Measurements from ENCODE around the gene GUCA1A.
"Not testable (repeated sequence)": the region's sequence is repeated elsewhere in the genome, so short reads cannot be mapped to it uniquely, and the experiment has no call there.

Gene GUCA1A

DNA sequence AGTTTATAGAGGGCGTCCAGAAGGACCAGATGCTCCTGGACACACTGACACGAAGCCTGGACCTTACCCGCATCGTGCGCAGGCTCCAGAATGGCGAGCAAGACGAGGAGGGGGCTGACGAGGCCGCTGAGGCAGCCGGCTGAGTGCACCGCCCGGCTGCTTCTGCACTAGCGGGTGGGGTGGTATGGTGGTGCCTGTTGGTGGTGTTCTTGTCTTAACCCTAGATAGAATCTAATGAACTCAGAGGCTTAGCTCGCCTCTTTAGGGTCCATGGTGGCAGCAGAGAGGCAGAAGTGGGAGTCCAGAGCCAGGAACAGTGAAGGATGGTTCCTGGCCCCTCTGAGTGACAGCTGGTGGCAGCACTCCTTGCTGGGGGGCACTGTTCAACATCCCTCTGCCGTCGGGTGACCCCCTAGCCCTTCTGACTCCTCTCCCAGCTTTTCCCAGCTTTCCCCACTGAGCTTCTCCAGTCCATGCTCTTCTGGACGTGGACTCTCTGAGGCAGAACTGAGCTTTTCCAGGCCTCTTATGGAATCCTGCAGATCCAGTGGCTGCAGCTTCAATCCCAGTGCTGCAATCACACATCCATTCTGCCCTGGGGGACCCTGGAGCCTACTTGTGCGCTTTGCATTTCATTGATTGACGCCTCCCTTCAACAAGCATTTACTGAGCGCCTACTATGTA, 6.2 kb downstream of the GUCA1A start:
- DNase-seq: no peak

DNA sequence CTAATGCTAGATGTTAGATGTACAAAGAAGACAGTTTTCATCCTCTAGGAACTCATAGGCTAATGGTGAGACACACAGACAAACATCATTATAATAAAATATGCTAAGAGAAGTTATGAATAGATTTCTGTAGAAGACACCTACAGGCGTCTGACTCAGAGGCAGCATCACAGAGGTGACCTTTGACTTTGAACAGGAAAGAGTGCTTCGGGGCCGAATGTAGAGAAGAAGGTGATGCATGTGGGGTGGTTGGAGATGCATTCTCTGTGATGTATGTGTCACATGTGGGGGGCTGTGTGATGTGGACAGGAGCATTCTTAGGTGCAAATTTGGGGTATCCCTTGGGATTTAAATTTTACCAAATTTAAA, 6.8 kb downstream of the GUCA1A start:
- DNase-seq: no peak

DNA sequence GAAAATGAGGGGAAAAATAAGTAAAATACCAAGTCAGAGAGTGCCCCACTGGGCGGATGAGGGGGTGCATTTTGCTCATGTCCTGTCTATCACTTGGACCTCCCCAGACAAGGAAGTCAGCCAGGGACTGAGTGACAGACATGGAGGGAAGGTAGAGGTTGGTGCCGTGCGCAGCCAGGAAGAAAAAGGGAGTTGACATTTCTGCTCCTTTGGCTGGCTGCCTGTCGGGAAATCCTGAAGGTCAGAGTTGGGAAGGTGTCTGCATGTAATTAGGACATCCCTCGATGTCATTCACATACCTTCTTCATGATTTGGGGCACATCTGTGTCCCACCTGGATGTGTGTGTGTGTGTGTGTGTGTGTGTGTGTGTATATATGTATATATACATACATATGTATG, 8.9 kb downstream of the GUCA1A start:
- DNase-seq: no peak

DNA sequence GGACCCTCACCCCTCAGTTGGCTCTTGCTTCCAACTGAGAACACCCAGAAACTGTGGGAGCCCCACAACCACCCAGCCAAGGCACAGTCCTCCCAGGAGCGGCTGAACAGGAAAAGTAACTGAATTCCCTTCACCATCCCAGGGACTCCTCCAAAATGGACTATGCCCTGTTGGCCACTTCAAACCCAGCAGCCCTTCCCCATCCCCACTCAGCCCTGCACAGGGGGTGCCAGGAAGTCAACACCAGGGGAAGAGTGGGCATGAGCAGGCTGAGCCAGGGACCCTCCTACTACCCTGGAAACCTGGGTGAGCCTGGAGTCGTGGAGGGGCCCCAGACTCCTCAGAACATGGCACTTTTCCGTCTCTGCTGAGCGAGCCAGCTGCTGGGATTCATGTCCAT, 11.3 kb downstream of the GUCA1A start:
- no peak for DNase-seq

DNA sequence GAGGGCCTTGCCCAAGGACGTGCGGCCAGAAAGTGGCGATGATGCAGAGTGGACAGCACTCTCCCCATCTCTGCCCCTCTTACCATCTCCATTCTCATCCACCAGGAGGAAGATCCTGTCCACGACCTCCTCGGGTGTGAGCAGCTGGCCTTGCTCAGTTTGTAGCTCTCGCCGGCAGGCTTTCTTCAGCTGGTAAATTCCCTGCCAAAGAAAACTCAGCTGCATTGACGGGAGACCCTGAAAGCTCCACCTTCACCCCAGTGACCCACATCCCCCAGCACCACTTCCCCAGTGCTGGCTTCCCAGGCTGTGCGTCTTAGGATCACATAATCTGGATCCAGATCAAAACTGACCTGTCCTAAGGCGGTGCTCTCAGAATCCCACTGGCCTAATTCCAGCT, 12.4 kb downstream of the GUCA1A start:
- DNase-seq: no peak

DNA sequence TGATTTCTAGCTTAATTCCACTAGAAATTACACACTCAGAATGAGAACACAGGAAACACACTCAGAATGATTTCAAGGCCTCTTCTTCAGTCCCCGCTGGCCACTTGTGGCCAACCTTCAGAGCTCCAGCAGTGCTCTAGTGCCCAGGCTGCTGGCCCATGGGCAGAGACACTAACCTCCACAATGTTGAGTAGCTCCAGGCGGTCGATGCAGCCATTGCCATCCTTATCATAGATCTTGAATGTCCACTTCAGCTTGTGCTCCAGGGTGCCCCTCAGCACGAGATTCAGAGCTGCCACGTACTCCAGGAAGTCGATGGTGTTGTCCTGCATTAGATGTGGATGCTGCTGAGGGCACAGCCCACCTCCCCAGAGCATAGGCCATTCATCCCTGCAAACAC, 15.2 kb downstream of the GUCA1A start:
- DNase-seq: no peak

DNA sequence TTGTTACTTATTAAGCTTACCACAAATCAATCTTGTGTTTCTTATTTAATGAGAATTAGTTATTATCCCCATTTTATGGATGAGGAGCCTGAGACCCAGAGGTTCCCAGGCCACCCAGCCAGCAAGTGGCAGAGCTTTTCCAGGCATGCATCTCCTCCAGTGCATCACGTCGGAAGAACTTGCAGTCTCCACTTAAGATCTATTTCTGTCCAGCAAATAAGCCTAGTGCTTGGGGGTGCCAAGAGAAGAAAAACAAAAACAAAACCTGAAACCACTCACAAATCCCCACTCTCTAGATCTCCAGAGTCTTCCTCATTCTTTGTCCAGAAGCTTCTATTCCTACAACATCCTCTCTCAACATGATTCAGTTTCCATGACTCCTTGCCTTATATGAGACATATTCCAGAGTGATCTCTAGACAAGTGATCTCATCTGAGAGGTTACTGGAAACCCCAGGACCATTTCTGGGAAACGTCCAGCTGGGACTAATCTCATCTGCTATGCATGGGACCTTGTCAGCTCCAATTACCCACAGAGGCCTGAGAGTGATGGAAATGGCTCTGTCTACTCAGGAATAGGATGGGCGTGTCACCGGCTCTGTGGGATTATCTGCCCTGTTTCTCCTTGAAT, 17.5 kb downstream of the GUCA1A start:
- no peak for DNase-seq

DNA sequence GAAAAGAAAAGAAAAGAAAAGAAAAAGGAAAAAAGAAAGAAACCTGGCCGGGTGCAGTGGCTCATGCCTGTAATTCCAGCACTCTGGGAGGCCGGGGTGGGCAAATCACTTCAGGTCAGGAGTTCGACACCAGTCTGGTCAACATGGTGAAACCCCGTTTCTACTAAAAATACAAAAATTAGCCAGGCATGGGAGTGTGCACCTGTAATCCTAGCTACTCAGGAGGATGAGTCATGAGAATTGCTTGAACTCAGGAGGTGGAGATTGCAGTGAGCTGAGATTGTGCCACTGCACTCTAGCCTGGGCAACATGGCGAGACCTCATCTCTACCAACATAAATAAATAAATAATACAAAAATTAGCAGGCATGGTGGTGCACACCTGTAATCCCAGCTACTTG, 19.2 kb downstream of the GUCA1A start:
- not testable (repeated sequence) for DNase-seq

DNA sequence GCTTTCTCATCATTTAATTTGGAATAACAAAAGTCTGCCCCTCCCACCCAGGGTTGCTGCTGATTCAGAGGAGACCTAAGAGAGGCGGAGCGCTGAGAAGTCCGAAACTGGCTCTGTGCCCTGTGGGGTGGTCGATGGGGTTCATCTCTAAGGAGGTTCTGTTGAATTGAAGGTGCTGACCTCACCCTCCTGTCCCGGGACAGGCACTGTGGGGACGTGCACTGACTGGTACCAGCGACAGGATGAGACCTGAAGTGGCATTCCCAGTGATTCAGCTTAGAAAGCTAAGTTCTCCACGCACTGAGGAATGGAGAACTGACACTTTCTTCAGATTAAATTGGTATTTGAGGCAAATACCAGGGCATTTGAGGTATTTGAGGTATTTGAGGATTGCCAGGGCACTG, 20.3 kb downstream of the GUCA1A start:
- DNase-seq: no peak

DNA sequence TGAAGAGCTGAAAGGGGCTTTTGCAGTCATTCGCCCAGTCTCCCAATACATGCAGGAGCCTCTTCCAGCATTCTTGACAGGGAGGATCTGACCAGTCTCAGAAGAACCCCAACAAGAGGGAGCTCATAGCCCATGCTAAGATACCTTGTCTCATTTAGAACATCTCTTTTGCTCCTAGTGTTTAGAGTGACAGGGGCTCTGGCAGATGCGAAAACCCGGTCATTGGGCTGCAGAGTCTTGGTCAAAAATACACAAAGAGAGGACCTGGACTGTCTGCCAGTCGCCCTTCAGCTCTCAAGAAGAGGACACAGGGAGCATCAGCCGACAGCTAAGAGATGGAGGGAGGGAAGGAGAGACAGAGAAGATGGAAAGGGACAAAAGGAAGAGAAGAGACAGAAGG, 20.9 kb downstream of the GUCA1A start:
- DNase-seq: no peak

DNA sequence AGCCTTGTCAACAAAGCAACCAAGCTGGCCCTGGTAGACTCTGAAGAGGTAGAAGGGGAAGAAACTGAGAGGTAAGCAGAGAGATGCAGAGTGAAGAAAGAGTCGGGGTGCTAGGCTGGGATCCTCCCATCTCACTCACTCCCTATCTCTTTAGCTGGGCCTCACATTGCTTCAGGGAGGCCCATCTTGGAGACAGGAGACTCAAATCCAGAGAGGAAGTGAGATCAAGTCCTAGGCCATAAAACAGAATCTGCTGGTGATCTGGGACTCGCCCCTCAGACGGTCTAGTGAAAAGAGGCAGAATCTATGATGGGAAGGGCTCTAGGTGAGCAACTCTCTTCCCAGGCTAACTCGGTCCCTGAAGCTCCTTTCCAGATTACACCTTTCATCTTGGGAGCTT, 22.3 kb downstream of the GUCA1A start:
- DNase-seq: no peak

DNA sequence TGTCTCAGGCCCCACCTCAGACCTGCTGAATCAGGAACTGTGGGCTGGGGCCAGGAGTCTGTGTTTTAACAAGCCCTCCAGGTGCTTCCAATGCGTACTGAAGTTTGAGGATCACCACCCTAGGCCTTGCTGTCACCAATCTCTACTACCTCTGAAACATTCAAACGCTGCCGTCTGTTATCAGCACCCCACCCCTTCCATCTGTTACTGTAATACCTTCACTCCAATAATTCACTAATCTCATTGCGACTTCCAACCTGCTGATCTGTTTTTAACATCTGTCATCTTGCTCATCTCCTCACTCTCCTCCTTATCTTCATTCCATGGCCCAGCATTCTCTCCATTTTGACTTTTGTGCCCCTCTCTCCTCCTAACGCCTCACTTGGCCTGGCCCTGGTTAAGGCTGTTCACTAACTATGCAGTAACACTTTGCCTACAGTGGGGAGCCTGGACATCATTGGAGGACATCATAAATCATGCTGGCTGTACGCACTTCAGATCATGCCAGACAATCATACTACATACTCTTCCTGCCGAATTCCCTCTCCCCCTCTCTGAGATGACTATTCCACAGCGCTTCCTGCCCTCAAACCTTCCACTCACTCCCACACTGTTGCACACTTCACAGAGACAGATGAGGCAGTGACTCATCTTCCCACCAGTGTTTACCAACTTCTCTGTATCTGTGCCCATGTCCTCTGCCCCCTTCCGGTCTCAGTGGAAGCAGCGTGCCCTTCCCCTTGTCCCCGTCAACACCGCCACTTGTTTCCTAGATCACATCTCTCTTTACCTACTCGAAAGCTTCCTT, 24.6 kb downstream of the GUCA1A start:
- DNase-seq: no peak

DNA sequence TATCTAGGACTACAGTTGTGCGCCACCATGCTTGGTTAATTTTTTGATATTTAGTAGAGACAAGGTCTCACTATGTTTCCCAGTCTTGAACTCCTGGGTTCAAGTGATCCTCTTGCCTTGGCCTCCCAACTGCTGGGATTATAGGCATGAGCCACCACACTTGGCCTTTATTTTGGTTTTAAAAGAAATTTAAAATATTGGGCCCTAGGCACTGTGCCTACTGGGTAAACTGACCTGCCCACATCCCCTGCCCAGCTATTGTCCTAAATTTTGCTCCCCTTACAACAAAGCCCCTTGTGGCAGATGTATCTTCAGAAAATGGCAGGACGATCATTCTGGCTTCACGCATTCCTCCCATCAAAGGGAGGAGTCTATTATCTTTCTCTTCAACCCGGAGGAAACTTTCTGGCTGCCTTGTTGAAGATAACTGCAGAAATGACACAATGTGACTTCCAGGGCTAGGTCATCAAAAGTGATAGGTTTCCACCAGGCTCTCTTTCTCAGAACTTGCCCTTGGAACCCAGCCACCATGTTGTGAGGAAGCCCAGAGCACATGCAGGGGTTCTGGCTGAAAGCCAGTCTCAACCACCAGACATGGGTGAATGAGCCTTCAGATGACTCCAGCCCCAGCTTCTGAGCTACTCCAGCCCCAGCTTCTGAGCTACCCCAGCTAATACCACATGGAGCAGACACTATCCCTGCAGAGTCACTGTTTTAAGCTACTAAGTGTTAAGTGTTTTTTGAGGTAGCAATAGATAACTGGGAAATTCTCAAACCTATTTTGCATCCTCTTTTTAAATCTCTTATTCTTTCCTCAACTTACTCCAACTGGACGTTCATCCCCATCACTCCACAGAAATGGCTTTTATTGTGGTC, 26.2 kb downstream of the GUCA1A start:
- no peak for DNase-seq

DNA sequence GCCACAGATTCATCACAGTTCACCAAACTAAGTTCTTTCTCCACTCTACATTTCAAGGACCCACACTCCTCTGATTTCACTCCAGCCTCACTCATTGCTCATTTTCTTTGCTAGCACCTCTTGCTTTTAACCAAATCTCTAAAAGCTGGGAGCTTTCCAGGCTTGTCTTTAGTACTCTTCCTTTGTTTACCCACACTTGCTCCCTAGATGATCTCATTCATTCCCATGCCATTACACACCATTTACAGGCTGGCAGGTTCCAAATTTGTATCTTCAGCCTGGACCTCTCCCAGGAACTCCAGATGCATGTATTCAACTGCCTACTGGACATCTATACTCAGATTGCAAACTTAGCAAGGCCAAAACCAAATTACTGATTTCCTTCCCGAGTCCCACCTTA, 26.9 kb downstream of the GUCA1A start:
- no peak for DNase-seq

DNA sequence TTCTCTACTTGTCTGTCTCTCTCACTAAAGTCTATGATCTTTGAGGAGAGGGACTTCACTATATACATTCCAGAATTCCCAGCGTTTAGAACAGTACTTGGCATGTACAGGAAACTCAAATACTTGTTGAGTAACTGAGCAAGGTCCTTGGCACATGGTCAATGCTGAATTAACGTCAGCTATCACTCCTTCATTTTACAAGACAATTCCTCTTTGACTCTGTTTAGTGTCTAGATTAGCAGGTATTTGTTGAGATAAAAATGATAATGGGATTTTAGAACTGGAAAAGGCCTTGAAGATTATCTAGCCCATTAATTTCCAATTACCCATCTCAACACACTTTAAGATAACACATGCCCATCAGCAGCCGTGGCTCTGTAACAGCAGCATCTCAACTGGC, 28.2 kb downstream of the GUCA1A start:
- no peak for DNase-seq

DNA sequence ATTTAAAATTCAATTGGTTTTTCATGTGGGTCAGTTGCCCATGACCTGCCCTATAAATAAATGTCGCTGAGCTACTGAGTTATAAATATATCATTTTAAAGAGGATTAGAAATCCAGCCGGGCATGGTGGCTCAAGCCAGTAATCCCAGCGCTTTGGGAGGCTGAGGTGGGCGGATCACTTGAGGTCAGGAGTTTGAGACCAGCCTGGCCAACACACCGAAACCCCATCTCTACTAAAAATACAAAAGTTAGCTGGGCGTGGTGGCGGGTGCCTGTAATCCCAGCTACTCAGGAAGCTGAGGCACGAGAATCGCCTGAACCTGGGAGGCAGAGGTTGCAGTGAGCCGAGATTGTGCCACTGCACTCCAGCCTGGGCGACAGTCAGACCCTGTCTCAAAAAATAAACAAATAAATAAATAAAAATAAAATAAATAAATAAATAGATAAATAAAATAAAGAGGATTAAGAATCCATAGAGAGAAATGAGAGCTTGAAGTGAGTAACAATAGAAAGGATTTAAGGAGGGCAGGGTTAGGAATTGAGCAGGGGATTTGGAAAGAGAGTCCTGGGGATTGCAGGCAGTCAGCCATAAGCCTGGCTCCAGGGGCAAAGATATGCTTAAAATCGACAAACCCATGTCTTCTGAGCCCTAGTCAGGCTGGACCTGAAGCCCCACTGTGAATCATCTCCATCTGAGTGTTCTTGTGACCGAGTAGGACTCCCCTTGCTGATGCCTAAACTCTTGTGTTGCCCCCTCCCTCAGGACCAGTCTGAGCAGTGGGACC, 29.2 kb downstream of the GUCA1A start:
- not testable (repeated sequence) for DNase-seq

DNA sequence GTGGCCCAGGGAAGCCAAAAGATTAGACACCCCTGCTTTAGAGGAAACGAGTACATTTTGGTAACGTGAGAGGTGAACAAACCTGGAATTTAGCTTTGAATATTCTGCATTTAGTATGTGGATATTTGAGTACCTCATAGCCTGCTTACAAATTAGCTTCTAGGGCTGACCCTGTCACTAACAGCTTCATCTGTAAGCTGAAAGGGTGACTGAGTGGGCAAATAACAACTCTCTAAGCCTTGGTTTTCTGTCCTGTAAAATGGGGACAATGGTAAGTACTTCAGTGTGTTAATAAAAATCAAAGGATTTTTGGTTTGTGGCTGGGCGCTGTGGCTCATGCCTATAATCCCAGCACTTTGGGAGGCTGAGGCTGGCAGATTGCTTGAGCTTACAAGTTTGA, 30.0 kb downstream of the GUCA1A start:
- no peak for DNase-seq

DNA sequence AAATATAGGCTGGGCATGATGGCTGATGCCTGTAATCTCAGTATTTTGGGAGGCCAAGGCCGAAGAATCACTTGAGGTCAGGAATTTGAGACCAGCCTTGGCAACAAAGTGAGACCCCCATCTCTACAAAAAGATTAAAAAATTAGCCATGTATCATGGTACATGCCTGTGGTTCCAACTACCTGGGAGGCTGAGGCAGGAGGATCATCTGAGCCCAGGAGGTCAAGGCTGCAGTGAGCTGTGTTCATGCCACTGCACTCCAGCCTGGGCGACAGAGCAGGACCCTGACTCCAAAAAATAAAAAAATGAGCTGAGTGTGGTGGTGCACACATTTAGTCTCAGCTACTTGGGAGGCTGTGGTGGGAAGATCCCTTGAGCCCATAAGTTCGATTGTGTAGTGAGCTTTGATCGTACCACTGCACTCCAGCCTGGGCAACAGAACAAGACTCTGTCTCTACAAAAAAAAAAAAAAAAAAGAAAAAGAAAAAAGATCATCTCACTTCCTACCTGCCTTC, 31.7 kb downstream of the GUCA1A start:
- no peak for DNase-seq

DNA sequence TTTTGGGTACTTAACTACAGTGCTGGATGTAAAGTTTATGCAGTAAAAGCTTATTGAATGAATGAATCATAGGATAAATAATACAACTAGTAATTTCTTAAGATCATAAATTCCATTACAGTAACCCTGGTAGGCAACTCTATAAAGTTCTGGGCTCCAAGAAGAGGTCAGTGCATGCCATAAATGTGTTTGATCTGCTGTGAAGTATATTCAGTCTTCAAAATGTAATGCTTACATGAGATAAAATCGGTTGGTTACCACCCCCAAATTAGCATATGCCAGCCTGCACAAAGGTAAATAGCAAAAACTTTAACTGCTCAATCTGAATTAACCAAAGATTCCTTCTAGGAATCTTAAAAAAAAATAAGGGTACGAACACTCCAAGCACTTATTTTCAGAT, 34.4 kb downstream of the GUCA1A start:
- not testable (repeated sequence) for DNase-seq

DNA sequence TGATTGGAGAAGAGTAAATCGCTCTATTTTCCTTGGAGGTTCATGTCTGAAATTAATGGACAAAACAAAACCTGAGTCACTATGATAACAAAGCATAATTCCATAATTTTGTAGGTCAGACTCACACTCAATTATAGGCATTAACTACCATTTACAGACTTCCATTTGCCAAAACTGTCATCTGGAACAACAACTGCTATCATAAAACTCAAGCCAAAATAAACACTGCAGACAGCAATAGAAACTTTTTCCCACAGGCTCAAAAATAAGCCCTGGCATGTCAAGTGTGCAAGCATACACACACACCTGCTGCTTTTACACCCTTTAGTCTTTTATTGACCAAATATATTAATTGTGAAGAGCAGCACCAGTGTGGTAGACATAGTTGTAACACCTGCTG, 37.4 kb downstream of the GUCA1A start:
- no peak for DNase-seq

DNA sequence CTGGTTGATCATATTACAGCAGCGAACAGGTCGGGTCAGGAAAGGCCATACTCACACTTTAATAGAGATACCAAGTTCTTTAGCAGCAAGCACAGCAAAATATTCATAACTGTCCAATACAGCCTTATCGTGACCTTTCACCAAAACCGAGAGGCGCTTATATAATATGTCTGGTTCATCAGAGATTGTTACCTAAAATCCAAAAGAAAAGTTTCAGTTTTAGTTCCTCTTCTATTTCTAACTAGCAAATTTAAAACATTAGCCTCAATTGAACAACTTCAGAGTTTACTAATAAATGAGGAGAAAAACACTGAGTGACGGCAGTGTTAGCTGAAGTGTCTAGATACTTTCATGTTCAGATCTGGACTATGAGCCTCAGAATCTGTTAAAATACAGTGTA, 38.6 kb downstream of the GUCA1A start:
- no peak for DNase-seq

DNA sequence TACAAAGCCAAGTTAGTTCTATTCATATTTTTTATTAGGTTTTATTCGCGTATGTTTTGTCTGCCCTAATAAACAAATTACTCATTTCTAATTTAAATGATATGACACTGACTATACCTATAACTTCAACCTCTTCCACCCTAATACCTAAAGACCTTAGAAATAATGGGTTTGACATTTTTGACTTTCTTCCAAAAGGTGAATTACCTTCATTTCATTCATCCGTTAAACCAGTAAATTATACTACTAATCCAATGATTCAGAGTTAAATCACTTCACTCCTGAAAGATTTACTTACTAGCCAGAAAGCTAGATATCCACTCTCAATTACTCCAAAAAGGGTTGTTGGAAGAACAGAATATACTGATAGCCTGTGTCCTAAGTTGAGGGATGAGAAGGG, 39.3 kb downstream of the GUCA1A start:
- DNase-seq: no peak
